ENCODE results near the gene DPP4.
"Not testable (repeated sequence)": the region's sequence is repeated elsewhere in the genome, so short reads cannot be mapped to it uniquely, and the experiment has no call there.

Gene DPP4

GRCh38 chr2:161962160-161962559, 111.9 kb downstream of the DPP4 start:
- no peak overlapping the region for H2AFZ ChIP-seq (ENCODE audit: low read length, unreplicated experiment)
- H3K27ac ChIP-seq (ENCODE audit: low read depth, low read length): no peak overlapping the region
- H3K36me3 ChIP-seq (ENCODE audit: insufficient read depth, low read length): no peaks in the 10 kb centered on the region
- H3K4me3 ChIP-seq (ENCODE audit: low read depth, low read length): no peak overlapping the region
- H3K4me1 ChIP-seq (ENCODE audit: control insufficient read depth, insufficient read depth, low read length, unreplicated experiment): peaks cover 6% of the 10 kb centered on the region
- H3K27me3 ChIP-seq (ENCODE audit: insufficient read depth, low read length): no peaks in the 10 kb centered on the region
- H3K79me2 ChIP-seq (ENCODE audit: control insufficient read depth, insufficient read depth, low read length, unreplicated experiment): no peaks in the 10 kb centered on the region

DNA sequence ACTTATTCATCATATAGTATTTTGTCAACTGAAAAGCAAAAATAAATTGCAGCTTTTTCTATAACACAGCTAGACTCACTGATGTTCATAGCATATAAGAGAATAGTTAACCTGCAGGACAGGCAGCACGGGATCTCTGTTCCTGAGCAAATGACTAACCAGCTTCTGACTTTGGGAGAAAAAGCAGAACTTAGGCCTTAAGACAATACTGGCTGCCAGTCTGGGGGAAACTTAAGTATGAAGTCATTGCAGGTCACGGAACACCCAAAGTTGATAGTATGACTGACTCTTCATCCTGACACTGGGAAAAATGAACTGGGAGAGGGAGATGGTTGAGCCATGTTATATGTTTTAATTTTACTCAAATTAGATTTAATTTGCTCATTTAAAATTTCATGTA, 113.0 kb downstream of the DPP4 start:
- H3K36me3 ChIP-seq (ENCODE audit: insufficient read depth, low read length): no peaks in the 10 kb centered on the region
- H3K27me3 ChIP-seq (ENCODE audit: insufficient read depth, low read length): no peaks in the 10 kb centered on the region
- H2AFZ ChIP-seq (ENCODE audit: low read length, unreplicated experiment): no peak overlapping the region
- H3K27ac ChIP-seq (ENCODE audit: low read depth, low read length): no peak overlapping the region
- H3K4me3 ChIP-seq (ENCODE audit: low read depth, low read length): no peak overlapping the region
- no peaks in the 10 kb centered on the region for H3K79me2 ChIP-seq (ENCODE audit: control insufficient read depth, insufficient read depth, low read length, unreplicated experiment)
- peaks cover 5% of the 10 kb centered on the region for H3K4me1 ChIP-seq (ENCODE audit: control insufficient read depth, insufficient read depth, low read length, unreplicated experiment)

DNA sequence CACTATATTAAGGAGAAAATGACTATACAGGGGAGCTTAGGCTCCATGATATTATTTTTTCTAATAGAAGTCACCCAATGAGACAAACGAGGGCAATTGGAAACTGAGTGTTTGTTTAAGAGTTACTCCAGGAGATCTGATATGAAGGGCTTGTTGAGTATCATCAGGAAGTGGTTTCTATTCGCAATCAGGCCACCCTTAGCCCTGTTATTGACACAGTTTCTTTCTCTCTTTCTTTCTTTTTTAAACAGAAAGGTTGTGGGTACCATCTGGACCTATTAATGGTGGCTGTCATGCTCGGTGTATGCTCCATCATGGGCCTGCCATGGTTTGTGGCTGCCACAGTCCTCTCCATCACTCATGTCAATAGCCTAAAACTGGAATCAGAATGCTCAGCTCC, 117.3 kb downstream of the DPP4 start:
- Histone ChIP-seq H3K4me1 (ENCODE audit: control insufficient read depth, insufficient read depth, low read length, unreplicated experiment) (no peaks in the 10 kb centered on the region), H3K36me3 (ENCODE audit: insufficient read depth, low read length) (no peaks in the 10 kb centered on the region), H3K27me3 (ENCODE audit: insufficient read depth, low read length) (no peaks in the 10 kb centered on the region), H3K27ac (ENCODE audit: low read depth, low read length) (no peak overlapping the region), H3K79me2 (ENCODE audit: control insufficient read depth, insufficient read depth, low read length, unreplicated experiment) (no peaks in the 10 kb centered on the region), H3K4me3 (ENCODE audit: low read depth, low read length) (no peak overlapping the region), H2AFZ (ENCODE audit: low read length, unreplicated experiment) (peak overlapping the region; percentile 44)

GRCh38 chr2:161955211-161955610, 118.8 kb downstream of the DPP4 start:
- Histone ChIP-seq H3K27ac (ENCODE audit: low read depth, low read length) (no peak overlapping the region), H3K4me1 (ENCODE audit: control insufficient read depth, insufficient read depth, low read length, unreplicated experiment) (no peaks in the 10 kb centered on the region)

GRCh38 chr2:161954103-161954502, 119.9 kb downstream of the DPP4 start:
- H3K4me1 ChIP-seq (ENCODE audit: control insufficient read depth, insufficient read depth, low read length, unreplicated experiment): no peaks in the 10 kb centered on the region
- H3K27me3 ChIP-seq (ENCODE audit: insufficient read depth, low read length): no peaks in the 10 kb centered on the region
- H3K27ac ChIP-seq (ENCODE audit: low read depth, low read length): no peak overlapping the region
- H3K79me2 ChIP-seq (ENCODE audit: control insufficient read depth, insufficient read depth, low read length, unreplicated experiment): no peaks in the 10 kb centered on the region
- H2AFZ ChIP-seq (ENCODE audit: low read length, unreplicated experiment): no peak overlapping the region
- H3K36me3 ChIP-seq (ENCODE audit: insufficient read depth, low read length): no peaks in the 10 kb centered on the region
- H3K4me3 ChIP-seq (ENCODE audit: low read depth, low read length): no peak overlapping the region

More at GRCh38 chr2:161955211-161955610, 118.8 kb downstream of the DPP4 start:
- no peak overlapping the region for H3K4me3 ChIP-seq (ENCODE audit: low read depth, low read length)
- no peaks in the 10 kb centered on the region for H3K27me3 ChIP-seq (ENCODE audit: insufficient read depth, low read length)
- no peaks in the 10 kb centered on the region for H3K36me3 ChIP-seq (ENCODE audit: insufficient read depth, low read length)
- no peaks in the 10 kb centered on the region for H3K79me2 ChIP-seq (ENCODE audit: control insufficient read depth, insufficient read depth, low read length, unreplicated experiment)
- no peak overlapping the region for H2AFZ ChIP-seq (ENCODE audit: low read length, unreplicated experiment)

GRCh38 chr2:161953367-161953766, 120.6 kb downstream of the DPP4 start:
- not testable (repeated sequence) for H3K4me1 ChIP-seq (ENCODE audit: control insufficient read depth, insufficient read depth, low read length, unreplicated experiment); H3K27me3 ChIP-seq (ENCODE audit: insufficient read depth, low read length); H3K36me3 ChIP-seq (ENCODE audit: insufficient read depth, low read length); H3K27ac ChIP-seq (ENCODE audit: low read depth, low read length); H3K79me2 ChIP-seq (ENCODE audit: control insufficient read depth, insufficient read depth, low read length, unreplicated experiment); H3K4me3 ChIP-seq (ENCODE audit: low read depth, low read length); H2AFZ ChIP-seq (ENCODE audit: low read length, unreplicated experiment)

GRCh38 chr2:161952783-161953191, 121.2 kb downstream of the DPP4 start:
- Histone ChIP-seq H3K27me3 (ENCODE audit: insufficient read depth, low read length) (no peaks in the 10 kb centered on the region), H3K79me2 (ENCODE audit: control insufficient read depth, insufficient read depth, low read length, unreplicated experiment) (no peaks in the 10 kb centered on the region), H2AFZ (ENCODE audit: low read length, unreplicated experiment) (no peak overlapping the region), H3K36me3 (ENCODE audit: insufficient read depth, low read length) (no peaks in the 10 kb centered on the region), H3K4me1 (ENCODE audit: control insufficient read depth, insufficient read depth, low read length, unreplicated experiment) (no peaks in the 10 kb centered on the region), H3K4me3 (ENCODE audit: low read depth, low read length) (no peak overlapping the region), H3K27ac (ENCODE audit: low read depth, low read length) (no peak overlapping the region)

GRCh38 chr2:161947836-161948235, 126.2 kb downstream of the DPP4 start:
- Histone ChIP-seq H3K27ac (ENCODE audit: low read depth, low read length) (no peak overlapping the region), H3K27me3 (ENCODE audit: insufficient read depth, low read length) (no peaks in the 10 kb centered on the region), H3K79me2 (ENCODE audit: control insufficient read depth, insufficient read depth, low read length, unreplicated experiment) (no peaks in the 10 kb centered on the region), H3K36me3 (ENCODE audit: insufficient read depth, low read length) (no peaks in the 10 kb centered on the region), H3K4me1 (ENCODE audit: control insufficient read depth, insufficient read depth, low read length, unreplicated experiment) (no peaks in the 10 kb centered on the region), H2AFZ (ENCODE audit: low read length, unreplicated experiment) (peak overlapping the region; percentile 77), H3K4me3 (ENCODE audit: low read depth, low read length) (no peak overlapping the region)

DNA sequence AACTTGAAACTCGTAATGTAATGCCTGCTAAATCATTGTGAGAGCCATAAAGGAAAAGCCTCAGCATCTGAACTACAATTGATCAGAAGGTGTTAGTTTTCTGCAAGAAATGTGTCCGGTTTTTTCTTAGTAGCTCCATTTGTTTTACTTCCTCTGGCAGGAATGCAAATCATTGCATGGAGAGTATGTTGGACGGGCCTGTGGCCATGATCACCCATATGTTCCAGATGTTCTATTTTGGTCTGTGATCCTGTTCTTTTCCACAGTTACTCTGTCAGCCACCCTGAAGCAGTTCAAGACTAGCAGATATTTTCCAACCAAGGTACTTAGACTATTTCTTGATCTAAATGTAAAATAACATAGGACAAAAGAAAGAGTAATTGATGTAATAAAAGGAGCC, 126.6 kb downstream of the DPP4 start:
- no peak overlapping the region for H3K27ac ChIP-seq (ENCODE audit: low read depth, low read length)
- no peaks in the 10 kb centered on the region for H3K36me3 ChIP-seq (ENCODE audit: insufficient read depth, low read length)
- H3K4me3 ChIP-seq (ENCODE audit: low read depth, low read length): no peak overlapping the region
- H3K27me3 ChIP-seq (ENCODE audit: insufficient read depth, low read length): no peaks in the 10 kb centered on the region
- peak overlapping the region; percentile 77 for H2AFZ ChIP-seq (ENCODE audit: low read length, unreplicated experiment)
- no peaks in the 10 kb centered on the region for H3K4me1 ChIP-seq (ENCODE audit: control insufficient read depth, insufficient read depth, low read length, unreplicated experiment)
- H3K79me2 ChIP-seq (ENCODE audit: control insufficient read depth, insufficient read depth, low read length, unreplicated experiment): no peaks in the 10 kb centered on the region

DNA sequence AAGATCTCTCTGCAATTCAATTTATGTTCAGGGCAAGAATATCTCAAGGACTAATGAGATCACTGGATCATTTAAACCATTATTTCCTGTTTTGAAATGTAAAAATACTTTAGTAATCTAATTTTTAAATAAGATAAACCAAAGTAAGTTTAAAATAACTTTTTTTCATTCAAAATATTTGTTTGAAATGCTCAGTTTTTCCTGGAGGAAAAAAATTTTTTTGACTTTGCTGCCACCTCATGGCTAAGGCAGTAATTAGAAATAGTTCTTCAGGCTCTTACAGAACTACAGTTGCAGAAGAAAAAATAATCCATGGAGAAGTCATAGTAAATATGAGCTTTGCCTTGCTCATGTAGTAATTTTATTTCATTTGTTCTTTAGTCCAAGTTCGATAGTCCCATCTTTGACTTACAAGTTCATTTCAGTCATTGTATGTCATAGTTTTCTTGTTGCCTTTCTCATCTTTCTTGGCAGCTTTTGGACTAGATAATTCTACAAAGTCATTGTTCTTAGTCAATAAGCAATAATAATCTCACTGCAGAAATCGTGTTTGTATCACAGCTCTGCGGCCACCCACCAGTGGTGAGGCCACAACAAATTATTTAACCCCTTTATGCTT, 127.4 kb downstream of the DPP4 start:
- Histone ChIP-seq H3K36me3 (ENCODE audit: insufficient read depth, low read length) (no peaks in the 10 kb centered on the region), H2AFZ (ENCODE audit: low read length, unreplicated experiment) (no peak overlapping the region), H3K27me3 (ENCODE audit: insufficient read depth, low read length) (no peaks in the 10 kb centered on the region), H3K79me2 (ENCODE audit: control insufficient read depth, insufficient read depth, low read length, unreplicated experiment) (no peaks in the 10 kb centered on the region), H3K27ac (ENCODE audit: low read depth, low read length) (no peak overlapping the region), H3K4me1 (ENCODE audit: control insufficient read depth, insufficient read depth, low read length, unreplicated experiment) (no peaks in the 10 kb centered on the region), H3K4me3 (ENCODE audit: low read depth, low read length) (no peak overlapping the region)

GRCh38 chr2:161943011-161943410, 131.0 kb downstream of the DPP4 start:
- Histone ChIP-seq H3K27ac (ENCODE audit: low read depth, low read length) (no peak overlapping the region), H3K4me3 (ENCODE audit: low read depth, low read length) (no peak overlapping the region), H3K79me2 (ENCODE audit: control insufficient read depth, insufficient read depth, low read length, unreplicated experiment) (no peaks in the 10 kb centered on the region), H3K27me3 (ENCODE audit: insufficient read depth, low read length) (no peaks in the 10 kb centered on the region), H3K4me1 (ENCODE audit: control insufficient read depth, insufficient read depth, low read length, unreplicated experiment) (no peaks in the 10 kb centered on the region), H3K36me3 (ENCODE audit: insufficient read depth, low read length) (no peaks in the 10 kb centered on the region), H2AFZ (ENCODE audit: low read length, unreplicated experiment) (peak overlapping the region; percentile 14)
